ENCODE data around the gene CFAP73.

DNA sequence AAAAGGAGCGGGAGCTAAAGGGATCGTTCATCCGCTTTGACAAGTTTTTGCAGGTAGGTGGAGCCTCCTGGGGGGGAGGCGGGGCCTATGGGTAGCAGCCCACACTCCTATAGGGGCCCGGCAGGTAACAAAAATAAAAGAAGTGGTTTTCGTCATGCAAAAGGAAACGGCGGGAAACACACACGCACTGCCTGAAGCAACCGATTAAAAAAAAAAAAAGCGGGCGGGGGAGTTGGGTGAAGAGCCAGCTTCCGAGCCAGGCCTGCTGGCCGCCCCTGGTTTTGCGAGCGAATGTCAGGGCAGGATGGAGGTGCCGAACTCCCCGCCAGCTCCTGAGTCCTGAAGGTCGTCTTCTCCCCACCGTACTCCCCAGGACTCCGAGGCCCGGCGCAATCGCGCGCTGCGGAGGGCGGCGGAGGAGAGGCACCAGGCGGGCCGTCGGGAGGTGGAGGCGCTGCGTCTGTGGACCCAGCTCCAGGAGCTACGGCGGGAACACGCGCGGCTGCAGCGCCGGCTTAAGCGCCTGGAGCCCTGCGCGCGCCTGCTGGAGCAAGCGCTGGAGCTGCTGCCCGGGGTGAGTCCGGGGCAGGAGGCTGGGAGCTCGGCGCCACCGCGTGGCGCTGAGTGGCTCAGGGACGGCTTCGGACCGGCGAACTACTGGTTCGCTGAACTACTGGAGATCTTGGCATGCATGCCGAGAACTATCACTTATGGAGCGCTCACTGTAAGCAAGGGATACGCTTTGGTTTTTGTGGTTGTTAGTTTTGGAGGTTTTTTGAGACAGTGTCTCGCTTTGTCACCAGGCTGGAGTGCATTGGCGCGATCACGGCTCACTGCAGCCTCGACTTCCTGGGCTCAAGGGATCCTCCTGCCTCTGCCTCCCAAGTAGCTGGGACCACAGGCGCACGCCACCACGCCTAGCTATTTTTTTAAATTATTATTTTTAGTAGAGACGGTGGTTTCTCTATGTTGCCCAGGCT, 3.6 kb downstream of the CFAP73 start:
- TF ChIP-seq, protein P1, sequence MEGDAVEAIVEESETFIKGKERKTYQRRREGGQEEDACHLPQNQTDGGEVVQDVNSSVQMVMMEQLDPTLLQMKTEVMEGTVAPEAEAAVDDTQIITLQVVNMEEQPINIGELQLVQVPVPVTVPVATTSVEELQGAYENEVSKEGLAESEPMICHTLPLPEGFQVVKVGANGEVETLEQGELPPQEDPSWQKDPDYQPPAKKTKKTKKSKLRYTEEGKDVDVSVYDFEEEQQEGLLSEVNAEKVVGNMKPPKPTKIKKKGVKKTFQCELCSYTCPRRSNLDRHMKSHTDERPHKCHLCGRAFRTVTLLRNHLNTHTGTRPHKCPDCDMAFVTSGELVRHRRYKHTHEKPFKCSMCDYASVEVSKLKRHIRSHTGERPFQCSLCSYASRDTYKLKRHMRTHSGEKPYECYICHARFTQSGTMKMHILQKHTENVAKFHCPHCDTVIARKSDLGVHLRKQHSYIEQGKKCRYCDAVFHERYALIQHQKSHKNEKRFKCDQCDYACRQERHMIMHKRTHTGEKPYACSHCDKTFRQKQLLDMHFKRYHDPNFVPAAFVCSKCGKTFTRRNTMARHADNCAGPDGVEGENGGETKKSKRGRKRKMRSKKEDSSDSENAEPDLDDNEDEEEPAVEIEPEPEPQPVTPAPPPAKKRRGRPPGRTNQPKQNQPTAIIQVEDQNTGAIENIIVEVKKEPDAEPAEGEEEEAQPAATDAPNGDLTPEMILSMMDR (IDR thresholded peaks at IDR 0.05): peak in 6 of 7 experiments; percentile 28 to 64 (median 56)
- TF ChIP-seq POLR2A (IDR thresholded peaks at IDR 0.05): no peak

Measured in body of pancreas (tissue), 4 donors.